GM10248 (cell line): Measurements from ENCODE around the gene RAD50.

Experiments used
- CTCF ChIA-PET: fragments of 300-600 bp; sonication (Branson Sonifier 250); formaldehyde crosslinking; extraction: SDS; loops from one replicate; lab custom pipeline; 2021; ENCODE audit warnings: antibody characterized with exemption; lab: Yijun Ruan, JAX
- POLR2A ChIA-PET: fragments of 350-650 bp; sonication (Branson Sonifier 250); formaldehyde crosslinking; extraction: SDS; loops from one replicate; lab custom pipeline; 2020; ENCODE audit warnings: antibody characterized with exemption; lab: Yijun Ruan, JAX
- DNase-seq: peaks from one replicate; pipeline ENCODE4 v3.0.0; 2012; ENCODE audit errors: extremely low spot score
- TF ChIP-seq, protein P1 (sequence below): IDR thresholded peaks from 2 replicates; pipeline ENCODE4 v1.5.1; 2012; ENCODE audit warnings: mild to moderate bottlenecking, low read depth; ENCODE audit errors: extremely low read depth, missing control alignments, control extremely low read depth

Gene RAD50

GRCh38 chr5:132655821-132656773 is 99.3 kb downstream of the RAD50 start:
- ChIA-PET CTCF (interaction anchor here (2.1 kb wide), 1 partner anchor 15 kb away, joined by 7 read pairs; no protein-coding TSS in a partner anchor), POLR2A (no interaction called here)
- TF ChIP-seq, protein P1, sequence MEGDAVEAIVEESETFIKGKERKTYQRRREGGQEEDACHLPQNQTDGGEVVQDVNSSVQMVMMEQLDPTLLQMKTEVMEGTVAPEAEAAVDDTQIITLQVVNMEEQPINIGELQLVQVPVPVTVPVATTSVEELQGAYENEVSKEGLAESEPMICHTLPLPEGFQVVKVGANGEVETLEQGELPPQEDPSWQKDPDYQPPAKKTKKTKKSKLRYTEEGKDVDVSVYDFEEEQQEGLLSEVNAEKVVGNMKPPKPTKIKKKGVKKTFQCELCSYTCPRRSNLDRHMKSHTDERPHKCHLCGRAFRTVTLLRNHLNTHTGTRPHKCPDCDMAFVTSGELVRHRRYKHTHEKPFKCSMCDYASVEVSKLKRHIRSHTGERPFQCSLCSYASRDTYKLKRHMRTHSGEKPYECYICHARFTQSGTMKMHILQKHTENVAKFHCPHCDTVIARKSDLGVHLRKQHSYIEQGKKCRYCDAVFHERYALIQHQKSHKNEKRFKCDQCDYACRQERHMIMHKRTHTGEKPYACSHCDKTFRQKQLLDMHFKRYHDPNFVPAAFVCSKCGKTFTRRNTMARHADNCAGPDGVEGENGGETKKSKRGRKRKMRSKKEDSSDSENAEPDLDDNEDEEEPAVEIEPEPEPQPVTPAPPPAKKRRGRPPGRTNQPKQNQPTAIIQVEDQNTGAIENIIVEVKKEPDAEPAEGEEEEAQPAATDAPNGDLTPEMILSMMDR: peak; percentile 52
- DNase-seq: peak; percentile 54

DNA sequence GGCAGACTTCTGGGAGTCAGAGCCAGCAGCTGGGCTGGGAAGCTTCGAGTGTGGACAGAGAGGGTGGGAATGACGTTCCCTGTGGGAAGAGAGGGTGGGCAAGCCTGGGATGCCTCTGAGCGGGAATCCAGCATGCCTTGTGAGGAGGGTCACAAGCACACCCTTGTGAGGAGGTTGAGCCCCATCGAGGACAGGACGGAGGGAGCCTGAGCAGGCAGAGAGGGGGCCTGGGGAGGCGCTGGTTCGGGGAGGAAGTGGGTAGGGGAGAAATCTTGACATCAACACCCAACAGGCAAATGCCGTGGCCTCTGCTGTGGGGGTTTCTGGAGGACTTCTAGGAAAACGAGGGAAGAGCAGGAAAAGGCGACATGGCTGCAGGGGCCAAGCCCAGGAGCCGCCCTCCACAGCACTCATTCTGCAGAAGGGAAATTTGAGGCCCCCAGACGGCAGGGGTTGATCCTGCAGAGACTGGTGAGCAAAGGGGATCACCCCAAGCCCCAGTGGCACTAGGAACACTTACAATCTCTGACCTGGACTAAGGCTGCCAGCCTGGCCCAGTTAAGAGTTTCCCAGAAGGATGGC is 100.1 kb downstream of the RAD50 start:
- TF ChIP-seq, protein P1: no peak
- no peak for DNase-seq
- ChIA-PET POLR2A (interaction anchor here (1.4 kb wide), 1 partner anchor 167 kb away, joined by 3 read pairs; the partner anchor contains the start of gene IRF1), CTCF (interaction anchor here (2.1 to 10.7 kb wide), 2 partner anchors 16 to 19 kb away, joined by 7 to 78 read pairs; partner anchors contain the start of gene IL4)

DNA sequence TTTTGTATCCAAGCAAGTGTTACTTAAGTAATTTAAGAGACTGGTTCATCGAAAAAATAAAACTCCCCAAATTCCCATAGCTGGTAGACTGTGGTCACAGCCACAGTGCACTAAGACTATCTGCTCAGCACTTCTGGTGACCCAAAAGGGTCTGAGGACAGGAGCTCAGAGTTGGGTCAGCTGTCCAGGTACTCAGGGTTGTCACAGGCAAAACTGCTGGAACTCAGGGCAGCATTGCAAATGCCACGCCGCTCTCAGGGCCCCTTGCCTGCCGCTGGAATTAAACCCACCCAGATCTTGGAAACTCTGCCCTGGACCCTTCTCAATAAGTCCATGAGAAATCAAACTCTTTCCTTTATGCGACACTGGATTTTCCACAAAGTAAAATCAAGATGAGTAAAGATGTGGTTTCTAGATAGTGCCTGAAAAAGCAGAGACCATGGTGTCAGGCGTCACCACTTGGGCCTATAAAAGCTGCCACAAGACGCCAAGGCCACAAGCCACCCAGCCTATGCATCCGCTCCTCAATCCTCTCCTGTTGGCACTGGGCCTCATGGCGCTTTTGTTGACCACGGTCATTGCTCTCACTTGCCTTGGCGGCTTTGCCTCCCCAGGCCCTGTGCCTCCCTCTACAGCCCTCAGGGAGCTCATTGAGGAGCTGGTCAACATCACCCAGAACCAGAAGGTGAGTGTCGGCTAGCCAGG is 101.1 kb downstream of the RAD50 start, which contains the start of gene IL13:
Gene IL13, plus strand, starts transcription at position 498 of the 705 bp plus-strand sequence. Its CDS starts 14 bp downstream, at position 512.
- POLR2A ChIA-PET: interaction anchor here (0.5 to 1.4 kb wide), 2 partner anchors 30 to 168 kb away, joined by 3 read pairs; partner anchors contain the start of gene IRF1
- DNase-seq: no peak
- CTCF ChIA-PET: interaction anchor here (0.8 to 10.7 kb wide), 9 partner anchors 12 to 131 kb away, joined by 3 to 78 read pairs (median 4); partner anchors contain the start of genes IL4 and KIF3A
- TF ChIP-seq, protein P1: no peak

DNA sequence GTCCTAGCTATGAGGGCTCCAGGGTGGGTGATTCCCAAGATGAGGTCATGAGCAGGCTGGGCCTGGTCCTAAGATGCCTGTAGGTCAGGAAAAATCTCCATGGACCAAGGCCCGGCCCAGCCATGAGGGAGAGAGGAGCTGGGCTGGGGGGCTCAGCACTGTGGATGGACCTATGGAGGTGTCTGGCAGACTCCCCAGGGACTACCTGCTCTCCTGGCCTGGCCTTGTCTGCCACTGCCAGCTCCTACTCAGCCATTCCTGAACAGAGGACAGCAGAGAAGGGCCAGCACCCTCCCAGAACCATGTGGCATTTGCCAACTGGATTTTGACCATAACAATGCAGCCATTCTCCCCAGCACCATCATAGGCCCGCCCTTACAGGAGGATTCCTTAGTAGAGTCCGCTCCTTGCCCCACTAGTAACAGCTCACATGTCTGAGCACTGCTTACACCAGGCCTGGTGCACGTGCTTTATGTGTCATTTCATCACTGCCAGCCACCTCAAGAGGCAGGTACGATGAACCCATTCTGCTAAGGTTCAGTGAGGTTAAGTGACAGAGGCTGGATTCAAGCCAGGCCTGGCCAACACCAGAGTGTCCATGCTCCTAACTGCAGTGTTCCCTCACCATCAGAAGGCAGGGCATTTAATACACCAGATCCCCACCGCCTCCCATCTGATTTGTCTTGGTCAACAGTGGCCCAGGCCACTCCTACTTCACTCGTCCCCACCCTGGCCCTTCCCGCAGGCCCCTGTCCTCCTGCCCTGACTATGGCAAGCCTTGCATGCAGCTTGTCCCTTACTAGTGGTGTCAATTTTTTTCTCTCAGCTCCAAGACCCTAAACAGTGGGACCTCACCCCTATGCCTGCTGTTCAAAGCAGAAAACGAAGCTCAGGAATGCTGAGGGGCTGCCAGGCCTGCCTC is 101.9 kb downstream of the RAD50 start:
- CTCF ChIA-PET: interaction anchor here (0.8 to 10.7 kb wide), 11 partner anchors 11 to 162 kb away, joined by 3 to 78 read pairs (median 4); partner anchors contain the start of genes IL4 and KIF3A
- TF ChIP-seq, protein P1: no peak
- POLR2A ChIA-PET: interaction anchor here (0.5 to 1.4 kb wide), 2 partner anchors 29 to 168 kb away, joined by 3 read pairs; partner anchors contain the start of gene IRF1
- DNase-seq: no peak

DNA sequence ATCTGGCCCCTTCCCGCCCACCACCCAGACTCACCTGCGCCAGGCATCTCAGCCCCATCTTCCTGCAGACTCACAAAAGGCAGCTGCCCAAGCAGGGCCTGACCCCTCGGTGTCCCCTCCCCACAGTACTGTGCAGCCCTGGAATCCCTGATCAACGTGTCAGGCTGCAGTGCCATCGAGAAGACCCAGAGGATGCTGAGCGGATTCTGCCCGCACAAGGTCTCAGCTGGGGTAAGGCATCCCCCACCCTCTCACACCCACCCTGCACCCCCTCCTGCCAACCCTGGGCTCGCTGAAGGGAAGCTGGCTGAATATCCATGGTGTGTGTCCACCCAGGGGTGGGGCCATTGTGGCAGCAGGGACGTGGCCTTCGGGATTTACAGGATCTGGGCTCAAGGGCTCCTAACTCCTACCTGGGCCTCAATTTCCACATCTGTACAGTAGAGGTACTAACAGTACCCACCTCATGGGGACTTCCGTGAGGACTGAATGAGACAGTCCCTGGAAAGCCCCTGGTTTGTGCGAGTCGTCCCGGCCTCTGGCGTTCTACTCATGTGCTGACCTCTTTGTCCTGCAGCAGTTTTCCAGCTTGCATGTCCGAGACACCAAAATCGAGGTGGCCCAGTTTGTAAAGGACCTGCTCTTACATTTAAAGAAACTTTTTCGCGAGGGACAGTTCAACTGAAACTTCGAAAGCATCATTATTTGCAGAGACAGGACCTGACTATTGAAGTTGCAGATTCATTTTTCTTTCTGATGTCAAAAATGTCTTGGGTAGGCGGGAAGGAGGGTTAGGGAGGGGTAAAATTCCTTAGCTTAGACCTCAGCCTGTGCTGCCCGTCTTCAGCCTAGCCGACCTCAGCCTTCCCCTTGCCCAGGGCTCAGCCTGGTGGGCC is 103.1 kb downstream of the RAD50 start:
- ChIA-PET POLR2A (interaction anchor here (0.7 kb wide), 1 partner anchor 31 kb away, joined by 3 read pairs; no protein-coding TSS in a partner anchor), CTCF (interaction anchor here (1.1 to 10.7 kb wide), 6 partner anchors 12 to 161 kb away, joined by 3 to 78 read pairs (median 4); partner anchors contain the start of gene IL4)
- TF ChIP-seq, protein P1: no peak
- no peak for DNase-seq
